RWPE1 (cell line): ENCODE measurements around the gene SERHL2.
"Not testable (repeated sequence)": the region's sequence is repeated elsewhere in the genome, so short reads cannot be mapped to it uniquely, and the experiment has no call there.

Experiments
- CTCF ChIA-PET: fragments of 350-600 bp; sonication (Branson Sonifier 250); formaldehyde crosslinking; extraction: SDS; loops from one replicate; lab custom pipeline; 2021; lab: Yijun Ruan, JAX
- POLR2A ChIA-PET: fragments of 400-600 bp; formaldehyde crosslinking; extraction: SDS; loops from one replicate; lab custom pipeline; 2020; ENCODE audit warnings: antibody characterized with exemption; ENCODE audit not compliant: low non-redundant PET; lab: Yijun Ruan, JAX
- DNase-seq: peaks from one replicate; pipeline ENCODE4 v3.0.0; 2012; ENCODE audit warnings: low spot score
- H3K27ac ChIP-seq: fragments of 450-650 bp; 2 replicates; pipeline ENCODE4 v1.5.1; 2017
- CTCF ChIP-seq: fragments of 450-650 bp; conservative IDR thresholded peaks from 2 replicates; pipeline ENCODE4 v1.5.1; 2017; ENCODE audit warnings: low read depth, mild to moderate bottlenecking

SERHL2 gene

DNA sequence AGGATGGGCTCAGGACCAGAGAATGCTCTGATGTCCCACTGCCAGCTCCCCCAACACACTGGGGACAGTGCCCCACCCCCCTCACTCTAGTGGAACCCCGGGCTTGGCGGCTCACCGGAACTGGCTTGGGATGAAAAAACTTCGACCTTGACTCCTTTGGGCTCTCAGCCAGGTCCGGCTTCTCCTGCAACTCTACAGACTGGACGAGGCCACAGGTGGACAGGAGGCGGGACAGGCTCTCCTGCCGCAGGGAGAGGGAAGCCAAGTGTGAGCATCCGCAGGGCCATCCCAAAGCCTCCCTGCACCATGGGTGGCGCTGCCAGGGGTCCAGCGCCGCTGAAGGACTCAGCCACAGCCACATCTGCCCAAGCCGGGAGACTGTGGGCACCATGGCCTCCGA, 37.9 kb upstream of the SERHL2 start:
- POLR2A ChIA-PET = interaction anchor here (0.6 kb wide), 1 partner anchor 10 kb away, joined by 4 read pairs; no protein-coding TSS in a partner anchor
- no peak overlapping the region for H3K27ac ChIP-seq
- TF ChIP-seq CTCF = no peak
- no peak for DNase-seq
- CTCF ChIA-PET = no interaction called here

- CTCF ChIA-PET, DNase-seq, H3K27ac ChIP-seq: not testable (repeated sequence)
- POLR2A ChIA-PET = interaction anchor here (0.6 kb wide), 1 partner anchor 17 kb away, joined by 4 read pairs; no protein-coding TSS in a partner anchor
Measured at GRCh38 chr22:42517103-42517502, 36.7 kb upstream of the SERHL2 start.

- CTCF ChIA-PET, DNase-seq, POLR2A ChIA-PET: not testable (repeated sequence)
- peak overlapping the region; percentile 64 for H3K27ac ChIP-seq
Measured at GRCh38 chr22:42518638-42519524, 34.9 kb upstream of the SERHL2 start.

DNA sequence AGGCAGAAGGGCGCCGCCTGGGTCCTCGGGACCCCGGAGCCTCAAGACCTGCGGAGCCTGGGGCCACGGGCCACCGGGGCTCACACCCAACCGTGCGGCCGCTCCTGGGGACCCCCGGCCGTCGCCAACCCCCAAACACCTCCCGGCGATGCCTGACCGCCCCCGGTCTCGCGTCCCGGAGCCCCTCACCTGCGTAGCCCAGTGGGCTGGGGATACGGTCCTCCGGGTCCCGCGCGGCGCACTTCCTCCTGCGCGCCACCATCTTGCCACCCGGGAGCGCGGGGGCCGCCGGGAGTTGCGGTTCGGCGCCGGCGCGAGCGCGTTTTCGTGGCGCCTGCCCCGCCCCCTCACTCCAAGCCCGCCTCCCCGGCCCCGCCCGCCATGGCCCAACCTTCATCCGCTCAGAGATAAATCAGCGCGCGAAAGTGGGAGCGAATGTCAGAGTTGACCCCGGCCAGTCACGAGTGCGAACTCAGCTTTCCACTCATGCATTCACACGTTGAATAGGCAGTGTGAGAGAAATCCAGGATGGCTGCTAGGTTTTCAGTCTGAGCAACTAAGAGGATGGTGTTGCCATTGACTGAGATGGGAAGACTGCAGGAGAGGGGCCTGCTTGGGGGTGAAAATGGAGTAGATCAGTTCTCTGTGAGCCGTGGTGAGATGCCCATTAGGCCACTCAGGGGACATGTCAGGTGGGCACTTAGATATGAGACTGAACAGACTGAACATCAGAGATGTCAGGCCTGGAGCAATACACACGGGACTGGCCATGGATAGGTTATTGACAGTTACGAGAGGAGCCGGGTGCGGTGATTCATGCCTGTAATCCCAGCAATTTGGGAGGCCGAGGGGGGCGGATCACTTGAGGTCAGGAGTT, 34.0 kb upstream of the SERHL2 start, which contains the start of gene RRP7A:
Gene RRP7A (minus strand): TSS at position 272 of the 877 bp plus-strand sequence. CDS start 10 bp downstream, at position 262.
- H3K27ac ChIP-seq = peak within 1 kb of the TSS; percentile 64
- DNase-seq = peak; percentile 50
- ChIA-PET POLR2A (no interaction called here), CTCF (no interaction called here)
- TF ChIP-seq CTCF = no peak

- ChIA-PET CTCF (no interaction called here), POLR2A (interaction anchor here (0.6 kb wide), 1 partner anchor 177 kb away, joined by 5 read pairs; no protein-coding TSS in a partner anchor)
- DNase-seq = no peak
- no peak overlapping the region; the same call in 1 of the 2 replicates for H3K27ac ChIP-seq
- TF ChIP-seq CTCF = no peak
Measured at GRCh38 chr22:42521228-42521546, 32.6 kb upstream of the SERHL2 start.

DNA sequence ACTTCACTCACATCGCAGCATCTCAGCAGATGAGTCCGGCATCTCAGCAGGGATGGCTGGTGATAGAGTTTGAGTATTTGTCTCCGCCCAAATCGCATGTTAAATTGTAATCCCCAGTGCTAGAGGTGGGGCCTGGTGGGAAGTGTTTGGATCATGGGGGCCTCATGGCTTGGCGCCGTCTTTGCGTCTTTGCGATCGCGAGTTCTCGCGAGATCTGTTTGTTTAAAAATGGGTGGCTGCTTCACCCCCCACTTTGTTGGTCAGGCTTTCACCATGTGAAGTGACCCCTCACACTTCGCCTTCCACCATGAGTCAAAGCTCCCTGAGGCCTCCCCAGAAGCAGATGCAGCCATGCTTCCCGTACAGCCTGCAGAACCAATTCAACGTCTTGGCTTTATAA, 31.2 kb upstream of the SERHL2 start:
- DNase-seq = no peak
- ChIA-PET CTCF (no interaction called here), POLR2A (no interaction called here)
- H3K27ac ChIP-seq = no peak overlapping the region
- TF ChIP-seq CTCF = no peak

GRCh38 chr22:42528591-42529307, 25.0 kb upstream of the SERHL2 start:
- POLR2A ChIA-PET = no interaction called here
- no peak overlapping the region for H3K27ac ChIP-seq
- CTCF ChIA-PET = no interaction called here
- TF ChIP-seq CTCF = no peak
- no peak for DNase-seq

DNA sequence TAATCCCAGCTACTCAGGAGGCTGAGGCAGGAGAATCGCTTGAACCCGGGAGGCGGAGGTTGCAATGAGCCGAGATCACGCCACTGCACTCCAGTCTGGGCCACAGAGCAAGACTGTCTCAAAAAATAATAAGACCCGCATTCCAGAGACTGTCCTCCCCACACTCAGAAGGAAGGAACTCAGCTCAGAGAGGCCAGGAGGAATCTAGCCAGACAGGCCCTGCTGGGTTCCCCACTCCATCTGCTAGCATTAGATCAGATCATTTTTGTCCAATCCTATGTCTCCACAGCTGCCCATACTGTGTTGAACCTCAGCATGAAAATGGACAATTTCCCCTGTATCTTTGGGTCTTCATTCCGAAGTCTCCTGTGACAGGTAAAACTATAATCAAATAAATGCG, 24.3 kb upstream of the SERHL2 start:
- H3K27ac ChIP-seq, POLR2A ChIA-PET, DNase-seq, CTCF ChIA-PET: not testable (repeated sequence)

DNA sequence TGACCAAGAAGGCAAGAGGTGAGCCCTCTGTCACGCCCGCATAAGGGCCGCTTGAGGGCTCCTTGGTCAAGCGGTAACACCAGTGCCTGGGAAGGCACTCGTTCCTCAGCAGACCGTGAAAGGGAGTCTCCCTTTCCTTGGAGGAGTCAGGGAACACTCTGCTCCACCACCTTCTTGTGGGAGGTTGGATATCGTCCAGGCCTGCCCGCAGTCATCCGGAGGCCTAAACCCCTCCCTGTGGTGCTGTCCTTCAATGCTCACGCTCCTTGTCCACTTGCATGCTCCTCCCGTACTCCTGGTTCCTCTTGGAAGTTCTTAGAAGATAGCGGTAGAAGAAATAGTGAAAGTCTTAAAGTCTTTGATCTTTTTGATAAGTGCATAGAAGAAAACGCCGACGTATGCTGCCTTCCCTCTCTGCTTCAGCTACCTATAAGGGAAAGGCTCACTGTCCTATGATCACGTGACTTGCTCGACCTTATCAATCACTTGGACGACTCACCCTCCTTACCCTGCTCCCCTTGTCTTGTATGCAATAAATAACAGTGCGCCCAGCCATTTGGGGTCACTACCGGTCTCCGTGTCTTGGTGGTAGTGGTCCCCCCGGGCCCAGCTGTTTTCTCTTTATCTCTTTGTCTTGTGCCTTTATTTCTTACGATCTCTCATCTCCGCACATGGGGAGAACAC, 22.2 kb upstream of the SERHL2 start:
- H3K27ac ChIP-seq, CTCF ChIA-PET, DNase-seq, POLR2A ChIA-PET: not testable (repeated sequence)
